ENCODE measurements around the gene CELSR1. TPM values are rescaled to one million over a fixed set of nuclear protein-coding genes. Genes with fewer than 3 reads are reported as not detected.
"Not testable (repeated sequence)": the region's sequence is repeated elsewhere in the genome, so short reads cannot be mapped to it uniquely, and the experiment has no call there.

Gene CELSR1
- total RNA-seq, 1 experiment from 2014 or later: 19.6 TPM

- no peak for TF ChIP-seq EGR1 (IDR thresholded peaks at IDR 0.05; ENCODE audit: low read depth)
- TF ChIP-seq SRF (IDR thresholded peaks at IDR 0.05; ENCODE audit: low read depth): no peak
- TF ChIP-seq ELF1 (IDR thresholded peaks at IDR 0.05; ENCODE audit: borderline replicate concordance, low read depth): no peak
- peak; percentile 68; the same call in 1 of the 2 replicates for TF ChIP-seq CBX3 (IDR thresholded peaks at IDR 0.05; ENCODE audit: low read depth)
Observed at GRCh38 chr22:46471901-46472721, 65.3 kb downstream of the CELSR1 start (continued).

GRCh38 chr22:46471330-46471729, 66.1 kb downstream of the CELSR1 start:
- H3K27me3 ChIP-seq (ENCODE audit: insufficient read depth, low read length); H4K20me1 ChIP-seq (ENCODE audit: insufficient read depth); CTCF ChIA-PET; H3K36me3 ChIP-seq (ENCODE audit: control insufficient read depth in 1 of 2, insufficient read depth in 2 of 2, low read length in 2 of 2); H3K79me2 ChIP-seq (ENCODE audit: insufficient read depth, low read length); H2AFZ ChIP-seq (ENCODE audit: low read depth, low read length, poor library complexity, severe bottlenecking); RAD21 ChIA-PET (ENCODE audit: low non-redundant PET in 1 of 2, low total read pairs in 2 of 2, uncharacterized antibody in 2 of 2, unreplicated experiment in 2 of 2); intact Hi-C loops (cut with micrococcal nuclease); DNase-seq (ENCODE audit: low read depth, low spot score); H3K9me2 ChIP-seq (ENCODE audit: insufficient read depth); H3K9me3 ChIP-seq (ENCODE audit: control insufficient read depth in 1 of 2, insufficient read depth in 1 of 2, low read depth in 1 of 2, low read length in 2 of 2); BruUV-seq (replicated peaks); POLR2A ChIA-PET: not testable (repeated sequence)
- H3K4me2 ChIP-seq (ENCODE audit: low read length): peak overlapping the region; percentile 74
- 0 out of 2 replicates have a peak, but pooled peaks have one; percentile 4 for ATAC-seq
- H3K4me3 ChIP-seq (replicated peaks in 1 of 2; ENCODE audit: low read depth in 1 of 2, low read length in 2 of 2): peak overlapping the region in 1 of 2 experiments; percentile 33; a peak in 1 of 4 replicates
- H3K9ac ChIP-seq (ENCODE audit: low read length): peak overlapping the region; percentile 40
- 0 out of 2 replicates have a peak overlapping the region, but pooled peaks have one; percentile 17 for H3K27ac ChIP-seq (ENCODE audit: low read depth, low read length)
- peaks cover 16 to 21% of the 10 kb centered on the region in 2 experiments for H3K4me1 ChIP-seq (ENCODE audit: control insufficient read depth in 1 of 2, insufficient read depth in 2 of 2, low read length in 2 of 2)

- H3K27ac ChIP-seq (ENCODE audit: low read depth, low read length): no peak overlapping the region
- no peak for TF ChIP-seq ELF1 (IDR thresholded peaks at IDR 0.05; ENCODE audit: borderline replicate concordance, low read depth)
- no peak for TF ChIP-seq SRF (IDR thresholded peaks at IDR 0.05; ENCODE audit: low read depth)
- TF ChIP-seq POLR2A (IDR thresholded peaks at IDR 0.05; ENCODE audit: borderline replicate concordance, extremely low read depth, insufficient read depth, insufficient read length): no peak
- TF ChIP-seq YY1 (IDR thresholded peaks at IDR 0.05; ENCODE audit: extremely low read depth, insufficient replicate concordance, low read depth, low read length): no peak
- TF ChIP-seq ZBTB33 (IDR thresholded peaks at IDR 0.05; ENCODE audit: extremely low read depth, insufficient replicate concordance, low read length): no peak
- no peak for TF ChIP-seq EZH2 (IDR thresholded peaks at IDR 0.05)
- TF ChIP-seq ZNF274 (IDR thresholded peaks at IDR 0.05; ENCODE audit: low read depth, low read length): no peak
- TF ChIP-seq EZH2phosphoT487 (IDR thresholded peaks at IDR 0.05; ENCODE audit: borderline replicate concordance): no peak
- no peak for TF ChIP-seq CEBPB (IDR thresholded peaks at IDR 0.05; ENCODE audit: low read depth)
- TF ChIP-seq POLR2AphosphoS5 (IDR thresholded peaks at IDR 0.05; ENCODE audit: low read depth, low read length): no peak
- no TSS peak for BruUV-seq (replicated peaks)
- intact Hi-C loops (cut with micrococcal nuclease): no loop called here
- H3K79me2 ChIP-seq (ENCODE audit: insufficient read depth, low read length): no peaks in the 10 kb centered on the region
- no peaks in the 10 kb centered on the region for H3K27me3 ChIP-seq (ENCODE audit: insufficient read depth, low read length)
- RAD21 ChIA-PET (ENCODE audit: low non-redundant PET in 1 of 2, low total read pairs in 2 of 2, uncharacterized antibody in 2 of 2, unreplicated experiment in 2 of 2): no interaction called here
- POLR2A ChIA-PET: no interaction called here
- peaks cover 16 to 34% of the 10 kb centered on the region in 2 experiments for H3K4me1 ChIP-seq (ENCODE audit: control insufficient read depth in 1 of 2, insufficient read depth in 2 of 2, low read length in 2 of 2)
- ATAC-seq (no peak), DNase-seq (ENCODE audit: low read depth, low spot score) (no peak)
- H3K9ac ChIP-seq (ENCODE audit: low read length): no peak overlapping the region
- H3K36me3 ChIP-seq (ENCODE audit: control insufficient read depth in 1 of 2, insufficient read depth in 2 of 2, low read length in 2 of 2): no peaks in the 10 kb centered on the region
- CTCF ChIA-PET: no interaction called here
- no peaks in the 10 kb centered on the region for H3K9me2 ChIP-seq (ENCODE audit: insufficient read depth)
- H3K9me3 ChIP-seq (ENCODE audit: control insufficient read depth in 1 of 2, insufficient read depth in 1 of 2, low read depth in 1 of 2, low read length in 2 of 2): no peaks in the 10 kb centered on the region
- H2AFZ ChIP-seq (ENCODE audit: low read depth, low read length, poor library complexity, severe bottlenecking): no peak overlapping the region
- H3K4me3 ChIP-seq (replicated peaks in 1 of 2; ENCODE audit: low read depth in 1 of 2, low read length in 2 of 2): no peak overlapping the region
- H4K20me1 ChIP-seq (ENCODE audit: insufficient read depth): no peaks in the 10 kb centered on the region
- no peak overlapping the region for H3K4me2 ChIP-seq (ENCODE audit: low read length)
Observed at GRCh38 chr22:46469711-46470110, 67.7 kb downstream of the CELSR1 start.
